CD1c-positive myeloid dendritic cell (primary cell): ENCODE measurements around the gene EIF4E2.
A peak's percentile ranks its signal among the peaks of the same experiment; 100 is the strongest.
"Not testable (repeated sequence)": the region's sequence is repeated elsewhere in the genome, so short reads cannot be mapped to it uniquely, and the experiment has no call there.

Experiments
- DNase-seq: peaks from one replicate; pipeline ENCODE4 v3.0.0-alpha.2; 2016; ENCODE audit errors: extremely low spot score

EIF4E2 gene

GRCh38 chr2:232563580-232563979, 13.1 kb downstream of the EIF4E2 start:
- no peak for DNase-seq

GRCh38 chr2:232567721-232568120, 17.2 kb downstream of the EIF4E2 start:
- DNase-seq = no peak

- DNase-seq = peak; percentile 57
These were observed 17.7 kb downstream of the EIF4E2 start for GRCh38 chr2:232568161-232568560.

GRCh38 chr2:232569541-232569940, 19.1 kb downstream of the EIF4E2 start:
- peak; percentile 33 for DNase-seq

- DNase-seq = not testable (repeated sequence)
These were observed 20.0 kb downstream of the EIF4E2 start for GRCh38 chr2:232570481-232570880.

GRCh38 chr2:232571026-232571474, 20.6 kb downstream of the EIF4E2 start:
- DNase-seq = no peak

GRCh38 chr2:232573042-232573441, 22.6 kb downstream of the EIF4E2 start:
- no peak for DNase-seq

GRCh38 chr2:232573771-232574435, 23.4 kb downstream of the EIF4E2 start:
- DNase-seq = no peak

- no peak for DNase-seq
These were observed 24.4 kb downstream of the EIF4E2 start for GRCh38 chr2:232574674-232575403.

- DNase-seq = no peak
These were observed 24.9 kb downstream of the EIF4E2 start for GRCh38 chr2:232575404-232575746.

GRCh38 chr2:232576995-232577394, 26.5 kb downstream of the EIF4E2 start:
- no peak for DNase-seq

GRCh38 chr2:232577841-232578240, 27.4 kb downstream of the EIF4E2 start:
- no peak for DNase-seq

GRCh38 chr2:232578626-232579025, 28.1 kb downstream of the EIF4E2 start:
- no peak for DNase-seq

- no peak for DNase-seq
These were observed 30.1 kb downstream of the EIF4E2 start for GRCh38 chr2:232580648-232580981.

- no peak for DNase-seq
These were observed 31.2 kb downstream of the EIF4E2 start for GRCh38 chr2:232581725-232582124.

- DNase-seq = no peak
These were observed 33.7 kb downstream of the EIF4E2 start for GRCh38 chr2:232584238-232584637.

- peak; percentile 63 for DNase-seq
These were observed 36.5 kb downstream of the EIF4E2 start for GRCh38 chr2:232586943-232587505.

GRCh38 chr2:232587512-232587911, 37.0 kb downstream of the EIF4E2 start:
- DNase-seq = peak; percentile 77

- no peak for DNase-seq
These were observed 37.5 kb downstream of the EIF4E2 start for GRCh38 chr2:232588031-232588430.

- DNase-seq = no peak
These were observed 38.4 kb downstream of the EIF4E2 start for GRCh38 chr2:232588680-232589585.

GRCh38 chr2:232592772-232593395, 42.4 kb downstream of the EIF4E2 start:
- DNase-seq = no peak

- DNase-seq = no peak
These were observed 43.5 kb downstream of the EIF4E2 start for GRCh38 chr2:232593982-232594381.
